GM12878 (cell line): ENCODE results near the gene DNAJC7.

Source experiments
- KDM1A ChIP-seq: fragments of 200-600 bp; sonication (generic); IDR thresholded peaks from 2 replicates; pipeline ENCODE4 v1.6.1; 2016; ENCODE audit warnings: borderline replicate concordance
- SPI1 ChIP-seq: IDR thresholded peaks from 2 replicates; pipeline ENCODE4 v1.6.1; 2011; ENCODE audit warnings: low read depth, mild to moderate bottlenecking, low read length, moderate library complexity, borderline replicate concordance; ENCODE audit not compliant: insufficient read depth
- TF ChIP-seq, protein P1 (sequence below), 3 experiments: IDR thresholded peaks in 2 of 3; conservative IDR thresholded peaks in 1 of 3; 2 replicates each; pipeline ENCODE4 v1.5.1; 2011; ENCODE audit warnings: low read depth in 3 of 3, low read length in 3 of 3, mild to moderate bottlenecking in 3 of 3, control low read depth in 2 of 3, moderate library complexity in 2 of 3, inconsistent platforms in 1 of 3, mixed read lengths in 1 of 3; ENCODE audit not compliant: control insufficient read depth in 2 of 3, insufficient read depth in 1 of 3; ENCODE audit errors: extremely low read depth in 1 of 3

- TF ChIP-seq, protein P1, sequence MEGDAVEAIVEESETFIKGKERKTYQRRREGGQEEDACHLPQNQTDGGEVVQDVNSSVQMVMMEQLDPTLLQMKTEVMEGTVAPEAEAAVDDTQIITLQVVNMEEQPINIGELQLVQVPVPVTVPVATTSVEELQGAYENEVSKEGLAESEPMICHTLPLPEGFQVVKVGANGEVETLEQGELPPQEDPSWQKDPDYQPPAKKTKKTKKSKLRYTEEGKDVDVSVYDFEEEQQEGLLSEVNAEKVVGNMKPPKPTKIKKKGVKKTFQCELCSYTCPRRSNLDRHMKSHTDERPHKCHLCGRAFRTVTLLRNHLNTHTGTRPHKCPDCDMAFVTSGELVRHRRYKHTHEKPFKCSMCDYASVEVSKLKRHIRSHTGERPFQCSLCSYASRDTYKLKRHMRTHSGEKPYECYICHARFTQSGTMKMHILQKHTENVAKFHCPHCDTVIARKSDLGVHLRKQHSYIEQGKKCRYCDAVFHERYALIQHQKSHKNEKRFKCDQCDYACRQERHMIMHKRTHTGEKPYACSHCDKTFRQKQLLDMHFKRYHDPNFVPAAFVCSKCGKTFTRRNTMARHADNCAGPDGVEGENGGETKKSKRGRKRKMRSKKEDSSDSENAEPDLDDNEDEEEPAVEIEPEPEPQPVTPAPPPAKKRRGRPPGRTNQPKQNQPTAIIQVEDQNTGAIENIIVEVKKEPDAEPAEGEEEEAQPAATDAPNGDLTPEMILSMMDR (IDR thresholded peaks at IDR 0.05 in 2 of 3, conservative IDR thresholded peaks at IDR 0.05 in 1 of 3; ENCODE audit: control insufficient read depth in 2 of 3, extremely low read depth in 1 of 3, insufficient read depth in 1 of 3, low read depth in 3 of 3, low read length in 3 of 3): no peak
- TF ChIP-seq KDM1A: no peak
- TF ChIP-seq SPI1: no peak
Observed at GRCh38 chr17:42041619-42042018, 24.4 kb upstream of the DNAJC7 start.
